Vagina (tissue), 2 donors: ENCODE measurements around the gene PLA2G4B. TPM values are rescaled to one million over a fixed set of nuclear protein-coding genes. Genes with fewer than 3 reads are reported as not detected.

Source experiments
- DNase-seq, 2 donors: peaks; one replicate each; pipeline ENCODE4 v3.0.0-alpha.2; 2017; ENCODE audit errors: extremely low spot score in 2 of 2
- H3K27ac ChIP-seq: fragments of 200-600 bp; sonication (generic); one replicate; pipeline ENCODE4 v1.5.1; 2019
- H3K27me3 ChIP-seq: fragments of 200-600 bp; sonication (generic); one replicate; pipeline ENCODE4 v1.5.1; 2019
- H3K36me3 ChIP-seq, 2 donors: fragments of 200-600 bp; sonication (generic); one replicate each; pipeline ENCODE4 v1.5.1; 2017 to 2019
- H3K4me1 ChIP-seq: fragments of 200-600 bp; sonication (generic); one replicate; pipeline ENCODE4 v1.5.1; 2019
- H3K4me3 ChIP-seq, 2 donors: fragments of 200-600 bp; sonication (generic); 1 replicate in 1 of 2; 2 replicates in 1 of 2; pipeline ENCODE4 v1.5.1; 2016 to 2019
- H3K9me3 ChIP-seq: fragments of 200-600 bp; sonication (generic); one replicate; pipeline ENCODE4 v1.5.1; 2019
- CTCF ChIP-seq, 3 experiments: fragments of 450-650 bp in 2 of 3; fragments of 200-600 bp in 1 of 3; sonication (generic) in 1 of 3; IDR thresholded peaks; one replicate each; pipeline ENCODE4 v1.5.1; 2017 to 2019; ENCODE audit warnings: antibody characterized with exemption in 3 of 3, mild to moderate bottlenecking in 2 of 3, moderate library complexity in 2 of 3
- POLR2A ChIP-seq, 2 donors: fragments of 450-650 bp; IDR thresholded peaks; one replicate each; pipeline ENCODE4 v1.6.1; 2017; ENCODE audit warnings: antibody characterized with exemption in 2 of 2, mild to moderate bottlenecking in 2 of 2, moderate library complexity in 2 of 2
- POLR2AphosphoS5 ChIP-seq, 2 donors: sonication (generic); formaldehyde crosslinking; IDR thresholded peaks; one replicate each; pipeline ENCODE4 v1.9.0; 2017; ENCODE audit warnings: antibody characterized with exemption in 2 of 2, mild to moderate bottlenecking in 2 of 2, low read depth in 1 of 2; ENCODE audit not compliant: insufficient read depth in 1 of 2
- intact Hi-C: fragments of 100-400 bp; cut with DNase I; formaldehyde crosslinking; loops from one replicate; pipeline ENCODE4 v1.15.1; 2023
- total RNA-seq: library from RNA; depleted of rRNA; stranded (reverse); fragments of >200 nt; gene quantifications from one replicate; pipeline ENCODE4 v1.2.3, GENCODE V29; 2016

PLA2G4B gene
- total RNA-seq, 1 donor from 2014 or later, result 34.1 TPM

DNA sequence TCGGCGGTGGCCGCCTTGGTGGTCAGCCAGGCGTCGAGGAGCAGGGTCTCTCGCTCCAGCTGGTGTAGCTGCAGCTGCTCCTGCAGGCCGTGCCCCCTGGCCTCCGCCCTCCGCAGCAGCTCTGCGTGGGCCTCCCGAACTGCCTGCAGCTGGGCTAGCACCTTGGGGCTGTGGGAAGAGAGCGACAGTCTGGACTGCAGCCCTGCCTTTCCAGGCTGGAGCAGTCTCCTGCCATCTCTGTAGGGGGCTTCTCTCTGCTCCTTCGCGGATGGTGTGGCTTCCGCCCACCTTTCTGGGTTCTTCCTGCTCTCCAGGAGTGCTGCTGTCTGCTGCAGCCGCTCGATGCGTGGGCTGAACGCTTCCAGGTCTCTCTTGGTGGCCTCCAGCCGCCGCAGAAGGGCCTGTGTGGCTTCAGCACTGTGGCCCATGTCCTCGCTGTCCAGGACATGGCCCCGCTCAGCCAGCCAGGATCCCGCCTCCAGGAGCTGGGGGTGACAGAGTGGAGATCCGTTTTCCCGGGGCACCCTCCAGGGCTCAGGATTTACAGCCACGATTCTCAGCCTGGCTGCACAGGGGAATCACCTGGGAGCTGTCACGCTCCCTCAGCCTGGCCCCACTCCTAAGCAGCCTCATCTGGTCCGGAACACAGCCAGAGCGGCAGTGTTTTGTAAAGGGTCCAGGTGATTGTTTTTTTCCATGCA is 16.8 kb downstream of the PLA2G4B start:
- no peaks in the 10 kb centered on the region for H3K27me3 ChIP-seq
- TF ChIP-seq CTCF (IDR thresholded peaks at IDR 0.05), result no peak
- TF ChIP-seq POLR2A (IDR thresholded peaks at IDR 0.05), result no peak
- no peak for TF ChIP-seq POLR2AphosphoS5 (IDR thresholded peaks at IDR 0.05; ENCODE audit: insufficient read depth in 1 of 2, low read depth in 1 of 2)
- intact Hi-C loops, result no loop called here
- H3K4me3 ChIP-seq, result no peak overlapping the region
- H3K36me3 ChIP-seq, result no peaks in the 10 kb centered on the region
- DNase-seq, result no peak
- peaks cover 8% of the 10 kb centered on the region for H3K4me1 ChIP-seq
- H3K27ac ChIP-seq, result no peak overlapping the region
- no peaks in the 10 kb centered on the region for H3K9me3 ChIP-seq

DNA sequence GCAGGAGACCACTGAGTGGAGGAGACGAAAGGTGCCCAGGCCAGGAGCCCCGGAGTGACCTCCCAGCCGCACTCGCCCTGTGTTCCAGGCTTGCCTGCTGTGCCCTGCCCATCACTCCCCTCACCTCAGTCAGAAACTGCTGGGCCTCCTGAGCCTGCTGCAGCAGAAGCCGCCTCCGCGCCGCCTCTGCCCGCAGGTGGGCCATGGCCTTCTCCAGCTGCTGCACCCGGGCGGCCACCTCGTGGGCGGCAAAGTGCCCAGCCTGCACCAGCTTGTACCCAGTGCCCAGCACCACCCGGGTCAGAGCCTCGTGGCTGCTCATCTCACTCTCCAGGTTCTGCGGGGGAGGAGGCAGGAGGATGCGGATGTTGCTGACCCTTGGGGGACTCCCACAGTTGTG is 17.6 kb downstream of the PLA2G4B start:
- no peak for TF ChIP-seq CTCF (IDR thresholded peaks at IDR 0.05)
- no peak for TF ChIP-seq POLR2A (IDR thresholded peaks at IDR 0.05)
- TF ChIP-seq POLR2AphosphoS5 (IDR thresholded peaks at IDR 0.05; ENCODE audit: insufficient read depth in 1 of 2, low read depth in 1 of 2), result no peak
- Histone ChIP-seq H3K27ac (no peak overlapping the region), H3K4me1 (no peaks in the 10 kb centered on the region), H3K4me3 (no peak overlapping the region), H3K27me3 (no peaks in the 10 kb centered on the region), H3K36me3 (no peaks in the 10 kb centered on the region), H3K9me3 (no peaks in the 10 kb centered on the region)
- intact Hi-C loops, result no loop called here
- DNase-seq, result no peak

GRCh38 chr15:41856716-41857115 is 18.1 kb downstream of the PLA2G4B start:
- Histone ChIP-seq H3K9me3 (no peaks in the 10 kb centered on the region), H3K4me1 (no peaks in the 10 kb centered on the region), H3K27me3 (no peaks in the 10 kb centered on the region), H3K27ac (no peak overlapping the region), H3K4me3 (no peak overlapping the region), H3K36me3 (no peaks in the 10 kb centered on the region)
- no peak for DNase-seq
- intact Hi-C loops, result no loop called here
- TF ChIP-seq POLR2A (IDR thresholded peaks at IDR 0.05) (no peak), CTCF (IDR thresholded peaks at IDR 0.05) (no peak), POLR2AphosphoS5 (IDR thresholded peaks at IDR 0.05; ENCODE audit: insufficient read depth in 1 of 2, low read depth in 1 of 2) (no peak)

GRCh38 chr15:41857316-41857715 is 18.7 kb downstream of the PLA2G4B start:
- Histone ChIP-seq H3K4me1 (no peaks in the 10 kb centered on the region), H3K9me3 (no peaks in the 10 kb centered on the region), H3K36me3 (no peaks in the 10 kb centered on the region), H3K27ac (no peak overlapping the region), H3K27me3 (no peaks in the 10 kb centered on the region), H3K4me3 (no peak overlapping the region)
- TF ChIP-seq POLR2AphosphoS5 (IDR thresholded peaks at IDR 0.05; ENCODE audit: insufficient read depth in 1 of 2, low read depth in 1 of 2) (no peak), CTCF (IDR thresholded peaks at IDR 0.05) (no peak), POLR2A (IDR thresholded peaks at IDR 0.05) (no peak)
- DNase-seq, result no peak
- intact Hi-C loops, result no loop called here

GRCh38 chr15:41858756-41859155 is 20.1 kb downstream of the PLA2G4B start:
- intact Hi-C loops, result no loop called here
- Histone ChIP-seq H3K27ac (no peak overlapping the region), H3K36me3 (no peaks in the 10 kb centered on the region), H3K4me3 (no peak overlapping the region), H3K9me3 (no peaks in the 10 kb centered on the region), H3K27me3 (no peaks in the 10 kb centered on the region), H3K4me1 (no peaks in the 10 kb centered on the region)
- TF ChIP-seq POLR2AphosphoS5 (IDR thresholded peaks at IDR 0.05; ENCODE audit: insufficient read depth in 1 of 2, low read depth in 1 of 2), result no peak
- TF ChIP-seq CTCF (IDR thresholded peaks at IDR 0.05), result no peak
- no peak for TF ChIP-seq POLR2A (IDR thresholded peaks at IDR 0.05)
- no peak for DNase-seq
